GM23338 (cell line): ENCODE data around the gene UPK1A. TPM values are rescaled to one million over a fixed set of nuclear protein-coding genes. Genes with fewer than 3 reads are reported as not detected.

Experiments used
- ATAC-seq: fragments of 200-7000 bp; cut with Tn5 transposase; 3 replicates; pipeline ENCODE4 v1.9.1; 2020
- DNase-seq: peaks from one replicate; pipeline ENCODE4 v3.0.0-alpha.2; 2015; ENCODE audit warnings: low spot score
- H2AFZ ChIP-seq: fragments of 200-600 bp; sonication (generic); 2 replicates; pipeline ENCODE4 v1.8.0; 2016; ENCODE audit warnings: antibody characterized with exemption, mild to moderate bottlenecking, moderate library complexity
- H3F3A ChIP-seq: fragments of 200-600 bp; sonication (generic); replicated peaks from 2 replicates; pipeline ENCODE4 v1.8.0; 2017; ENCODE audit warnings: antibody characterized with exemption, mixed run types, low read depth
- H3K27ac ChIP-seq: fragments of 200-600 bp; sonication (generic); 2 replicates; pipeline ENCODE4 v1.6.1; 2016; ENCODE audit warnings: low read depth
- H3K27me3 ChIP-seq: fragments of 200-600 bp; sonication (generic); 2 replicates; pipeline ENCODE4 v1.8.0; 2016; ENCODE audit warnings: mild to moderate bottlenecking, mixed run types, moderate library complexity; ENCODE audit not compliant: insufficient read depth
- H3K36me3 ChIP-seq: fragments of 200-600 bp; sonication (generic); 2 replicates; pipeline ENCODE4 v1.8.0; 2016; ENCODE audit warnings: mild to moderate bottlenecking; ENCODE audit not compliant: insufficient read depth
- H3K4me1 ChIP-seq: fragments of 200-600 bp; sonication (generic); 2 replicates; pipeline ENCODE4 v1.8.0; 2016; ENCODE audit warnings: mild to moderate bottlenecking, moderate library complexity; ENCODE audit not compliant: insufficient read depth
- H3K4me2 ChIP-seq: fragments of 200-600 bp; sonication (generic); 2 replicates; pipeline ENCODE4 v1.7.1; 2017; ENCODE audit warnings: mixed run types
- H3K4me3 ChIP-seq: fragments of 200-600 bp; sonication (generic); 2 replicates; pipeline ENCODE4 v1.6.1; 2016; ENCODE audit warnings: mixed run types
- H3K79me2 ChIP-seq: fragments of 200-600 bp; sonication (generic); replicated peaks from 2 replicates; pipeline ENCODE4 v1.8.0; 2017; ENCODE audit warnings: mild to moderate bottlenecking; ENCODE audit not compliant: insufficient read depth
- H3K9me2 ChIP-seq: fragments of 200-600 bp; sonication (generic); 2 replicates; pipeline ENCODE4 v1.8.0; 2017; ENCODE audit not compliant: insufficient read depth
- H4K20me1 ChIP-seq: fragments of 200-600 bp; sonication (generic); replicated peaks from 2 replicates; pipeline ENCODE4 v1.8.0; 2017; ENCODE audit warnings: mild to moderate bottlenecking; ENCODE audit not compliant: insufficient read depth
- H3K27ac Mint-ChIP-seq: 2 replicates; pipeline ENCODE4 v1.8.0; 2020; ENCODE audit warnings: inconsistent platforms, mild to moderate bottlenecking, moderate library complexity, mixed read lengths
- H3K27me3 Mint-ChIP-seq: 3 replicates; pipeline ENCODE4 v1.8.0; 2022; ENCODE audit warnings: low read depth, mild to moderate bottlenecking, moderate library complexity, mixed read lengths, inconsistent platforms; ENCODE audit not compliant: insufficient read depth, poor library complexity
- H3K36me3 Mint-ChIP-seq: 3 replicates; pipeline ENCODE4 v1.8.0; 2021; ENCODE audit warnings: low read depth, mild to moderate bottlenecking, inconsistent platforms, moderate library complexity, mixed read lengths
- H3K4me1 Mint-ChIP-seq: 3 replicates; pipeline ENCODE4 v1.8.0; 2020; ENCODE audit warnings: mild to moderate bottlenecking, inconsistent platforms, mixed read lengths
- H3K4me3 Mint-ChIP-seq: 3 replicates; pipeline ENCODE4 v1.8.0; 2021; ENCODE audit warnings: moderate library complexity, mild to moderate bottlenecking, inconsistent platforms, mixed read lengths
- H3K9me3 Mint-ChIP-seq: 3 replicates; pipeline ENCODE4 v1.8.0; 2020; ENCODE audit warnings: moderate library complexity, mild to moderate bottlenecking, inconsistent platforms, mixed read lengths
- CTCF ChIP-seq, 2 experiments: fragments of 200-600 bp in 1 of 2; sonication (generic) in 1 of 2; conservative IDR thresholded peaks; 2 replicates each; pipeline versions ENCODE4 v1.5.1 to v1.6.1; 2016 to 2017; ENCODE audit warnings: antibody characterized with exemption in 2 of 2, low read depth in 2 of 2, mild to moderate bottlenecking in 2 of 2, moderate library complexity in 1 of 2
- EZH2 ChIP-seq: fragments of 200-600 bp; sonication (generic); IDR thresholded peaks from one replicate; pipeline ENCODE4 v1.8.0; 2017; ENCODE audit warnings: antibody characterized with exemption, mild to moderate bottlenecking, low read depth; ENCODE audit not compliant: unreplicated experiment
- POLR2AphosphoS5 ChIP-seq: IDR thresholded peaks from 2 replicates; pipeline ENCODE4 v1.6.1; 2016; ENCODE audit warnings: antibody characterized with exemption, low read depth
- ZNF462 ChIP-seq: fragments of 250-450 bp; sonication (Bioruptor Pico); IDR thresholded peaks from 2 replicates; pipeline ENCODE4 v1.5.0; 2020; ENCODE audit warnings: mild to moderate bottlenecking, moderate library complexity
- polyA plus RNA-seq: library from polyadenylated mRNA; unstranded; fragments of >200 nt; fragmentation: Nextera tagmentation; extraction: Ambion mirVana; gene quantifications from 2 replicates; pipeline ENCODE4 v1.2.1, GENCODE V29; 2016
- total RNA-seq: library from RNA; depleted of rRNA; stranded (reverse); fragments of >200 nt; shearing (Covaris generic); gene quantifications from 2 replicates; pipeline ENCODE4 v1.2.3, GENCODE V29; 2014

UPK1A gene
- total and polyA plus RNA-seq, 2 experiments from 2014 or later, result 0.42 to 1.5 TPM

- TF ChIP-seq ZNF462 (CRISPR knock-in tag) (no peak), CTCF (conservative IDR thresholded peaks at IDR 0.05; ENCODE audit: low read depth in 2 of 2) (no peak)
These were observed 29.2 kb upstream of the UPK1A start (continued) for GRCh38 chr19:35637165-35637564.

GRCh38 chr19:35639321-35639639 is 27.0 kb upstream of the UPK1A start:
- no peak overlapping the region for H2AFZ ChIP-seq
- H3K9me2 ChIP-seq, result no peaks in the 10 kb centered on the region
- Mint-ChIP-seq H3K4me1 (peaks cover 28% of the 10 kb centered on the region), H3K27me3 (peaks cover 11% of the 10 kb centered on the region), H3K4me3 (peak overlapping the region; percentile 43; the same call in 1 of the 3 replicates), H3K27ac (peak overlapping the region; percentile 89), H3K9me3 (no peaks in the 10 kb centered on the region; the same call in 1 of the 3 replicates), H3K36me3 (peaks cover 26% of the 10 kb centered on the region)
- H3K4me1 ChIP-seq, result peaks cover 23% of the 10 kb centered on the region
- peak overlapping the region; percentile 41; the same call in 1 of the 2 replicates for H3K4me3 ChIP-seq
- H3K27ac ChIP-seq, result peak overlapping the region; percentile 72
- no peak for ATAC-seq
- no peaks in the 10 kb centered on the region for H3K79me2 ChIP-seq
- H3K36me3 ChIP-seq, result no peaks in the 10 kb centered on the region
- peaks cover 12% of the 10 kb centered on the region; the same call in 1 of the 2 replicates for H3K27me3 ChIP-seq
- TF ChIP-seq POLR2AphosphoS5 (0 out of 2 replicates have a peak, but pooled peaks have one; percentile 4), EZH2 (no peak)
- H3F3A ChIP-seq, result 0 out of 2 replicates have a peak, but pooled peaks cover 11% of the 10 kb centered on the region
- H4K20me1 ChIP-seq, result peaks cover 3% of the 10 kb centered on the region
- DNase-seq, result no peak
- H3K4me2 ChIP-seq, result peak overlapping the region; percentile 76
